HG02623 (cell line): Measurements from ENCODE around the gene EMP1.

ENCODE experiments used
- ATAC-seq: cut with Tn5 transposase; IDR thresholded peaks from one replicate; pipeline ENCODE4 v1.9.1; 2021; ENCODE audit warnings: moderate library complexity; ENCODE audit not compliant: unreplicated experiment

EMP1 gene

DNA sequence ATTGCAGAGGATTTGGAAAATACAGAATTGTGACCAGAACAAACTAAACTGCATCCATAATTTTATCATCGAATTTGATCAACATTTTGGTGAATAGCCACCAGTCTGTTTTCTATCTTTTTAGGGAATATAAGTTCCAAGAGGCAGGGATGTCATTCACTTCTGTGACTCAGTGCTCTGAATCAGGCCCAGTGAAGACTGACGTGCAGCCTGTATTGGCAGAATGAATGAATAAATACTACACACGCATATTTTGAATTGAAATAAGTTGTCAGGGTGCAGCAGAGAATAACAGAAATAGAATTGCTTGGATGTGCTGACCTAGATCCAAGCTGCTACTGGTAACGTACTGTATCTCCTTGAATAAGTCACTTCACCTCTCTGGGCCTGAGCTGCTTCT, 1.3 kb upstream of the EMP1 start:
- no peak for ATAC-seq

DNA sequence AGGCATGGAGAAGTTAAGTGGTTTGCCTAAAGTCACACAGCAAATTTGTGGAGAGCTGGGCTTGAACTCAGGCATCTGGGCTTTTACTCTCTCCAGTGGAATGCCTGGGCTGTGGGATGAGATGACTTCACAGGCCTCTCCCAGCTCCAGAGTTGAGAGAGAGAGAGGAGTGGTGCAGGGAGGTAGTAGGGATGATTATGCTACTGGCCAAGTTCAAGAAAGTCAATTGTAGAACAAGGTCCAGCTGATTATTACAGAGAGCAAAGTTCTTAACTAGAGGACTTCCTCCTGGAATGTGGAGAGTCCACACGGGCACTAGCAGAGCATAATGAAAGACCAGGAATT, 769 bp upstream of the EMP1 start:
- no peak for ATAC-seq

DNA sequence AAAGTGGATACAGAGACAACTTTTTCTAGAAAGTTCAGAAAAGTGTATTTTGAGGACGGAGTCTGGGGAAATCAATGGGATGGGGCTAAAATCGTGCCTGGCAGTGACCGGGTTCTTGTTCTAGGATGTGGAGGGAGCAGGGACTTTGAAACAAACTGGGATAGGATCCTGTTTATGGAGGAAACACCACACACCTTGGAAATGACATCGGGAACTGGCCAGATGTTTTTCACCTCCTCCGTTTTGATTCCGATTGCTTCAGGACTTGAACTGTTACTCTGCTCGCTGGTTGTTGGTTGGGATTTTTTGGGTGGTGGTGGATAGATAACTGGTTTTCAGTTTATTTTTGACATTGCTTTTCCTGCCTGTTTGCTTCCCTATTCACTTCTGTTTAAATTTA, 506 bp downstream of the EMP1 start:
- ATAC-seq: no peak

DNA sequence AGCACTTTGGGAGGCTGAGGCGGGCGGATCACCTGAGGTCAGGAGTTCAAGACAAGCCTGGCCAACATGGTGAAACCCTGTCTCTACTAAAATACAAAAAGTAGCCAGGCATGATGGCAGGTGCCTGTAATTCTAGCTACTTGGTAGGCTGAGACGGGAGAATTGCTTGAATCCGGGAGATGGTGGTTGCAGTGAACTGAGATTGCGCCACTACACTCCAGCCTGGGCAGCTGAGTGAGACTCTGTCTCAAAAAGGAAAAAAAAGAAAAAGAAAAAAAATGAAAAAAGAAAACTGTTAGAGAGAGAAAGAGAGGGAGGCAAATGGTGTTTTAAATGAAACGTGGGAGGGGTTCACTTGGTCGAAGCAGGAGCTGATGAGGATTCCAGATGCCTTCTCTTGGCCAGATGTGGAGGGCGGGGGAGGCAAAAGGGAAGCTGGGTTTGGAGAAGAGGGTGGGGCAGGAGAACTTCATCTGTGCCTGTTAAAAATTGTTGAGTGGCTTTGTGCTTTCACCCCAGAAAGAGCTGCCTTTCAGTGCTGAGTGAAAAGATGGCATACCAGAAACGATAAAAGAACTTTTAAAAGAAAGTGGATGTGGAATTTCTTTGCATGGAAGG, 1.1 kb downstream of the EMP1 start:
- ATAC-seq: no peak

DNA sequence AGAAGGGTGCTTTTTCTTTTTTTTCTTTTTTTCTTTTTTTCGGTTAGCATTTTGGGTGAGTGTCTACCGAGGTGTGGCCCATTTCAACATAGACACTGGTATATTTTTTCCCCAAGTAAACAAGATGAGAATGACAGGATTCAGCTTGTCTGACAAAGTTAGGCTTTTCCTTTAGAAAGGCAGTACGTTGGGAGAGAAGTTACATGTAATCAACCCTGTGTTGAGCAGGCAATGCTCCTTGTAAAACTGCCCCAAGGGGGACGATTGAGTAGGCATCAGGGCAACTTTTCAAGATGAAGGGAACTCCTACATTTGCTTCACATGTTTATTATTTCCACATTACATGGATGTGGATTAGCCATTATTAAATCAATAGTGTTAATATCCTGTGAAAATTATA, 1.7 kb downstream of the EMP1 start:
- no peak for ATAC-seq

DNA sequence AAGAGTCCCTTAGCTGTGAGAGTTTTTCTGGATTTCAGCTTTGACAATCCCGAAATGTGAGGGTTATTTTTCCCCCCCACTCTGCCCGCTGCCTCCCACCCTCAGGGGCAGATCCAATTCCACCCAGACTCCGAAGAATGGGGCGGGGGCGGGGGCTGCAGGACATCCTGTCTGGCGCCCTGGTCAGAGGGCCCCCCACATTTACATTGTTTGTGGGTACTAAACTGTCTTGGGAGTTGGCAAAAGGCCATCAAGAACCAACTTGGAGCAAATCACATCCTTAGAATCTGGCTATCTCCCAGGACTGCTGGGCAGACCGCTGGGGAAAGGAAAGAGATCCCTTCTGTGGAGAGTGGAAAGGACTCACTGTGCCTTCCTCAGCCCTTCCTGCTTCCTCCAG, 2.4 kb downstream of the EMP1 start:
- ATAC-seq: no peak

DNA sequence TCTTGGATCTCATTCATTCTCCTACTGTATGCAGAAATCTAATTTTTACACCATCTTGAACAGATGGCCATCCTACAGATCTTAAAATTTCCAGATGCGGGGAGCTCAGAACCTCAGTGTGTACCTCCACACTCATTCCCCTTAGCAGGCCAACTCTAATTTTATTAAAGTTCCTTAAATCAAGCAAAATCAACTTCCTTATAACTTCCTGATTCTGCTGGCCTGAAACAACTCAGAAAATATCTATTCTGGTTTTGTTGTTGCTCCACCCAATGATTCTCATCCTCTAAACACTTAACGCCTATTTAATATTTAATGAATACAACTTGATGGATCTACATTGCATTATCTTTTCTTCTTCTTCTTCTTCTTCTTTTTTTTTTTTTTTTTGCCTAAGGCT, 3.1 kb downstream of the EMP1 start:
- no peak for ATAC-seq

DNA sequence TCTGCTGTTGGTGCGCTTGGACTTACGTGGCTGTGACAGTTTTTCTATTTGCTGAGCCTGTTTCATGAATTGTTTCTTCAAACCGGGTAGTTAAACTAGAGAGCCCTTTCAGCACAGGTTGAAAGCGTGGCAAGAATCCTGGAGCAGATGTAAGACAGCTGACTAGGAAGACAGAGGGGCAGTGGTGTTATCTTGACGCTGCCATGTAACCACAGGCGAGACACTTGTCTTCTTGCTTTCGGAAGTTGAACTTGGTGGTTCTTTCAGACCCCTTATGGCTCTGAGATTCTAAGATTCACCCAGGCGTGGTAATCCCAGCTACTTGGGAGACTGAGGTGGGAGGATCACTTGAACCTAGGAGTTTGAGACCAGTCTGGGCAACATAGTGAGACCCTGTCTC, 4.3 kb downstream of the EMP1 start:
- no peak for ATAC-seq

DNA sequence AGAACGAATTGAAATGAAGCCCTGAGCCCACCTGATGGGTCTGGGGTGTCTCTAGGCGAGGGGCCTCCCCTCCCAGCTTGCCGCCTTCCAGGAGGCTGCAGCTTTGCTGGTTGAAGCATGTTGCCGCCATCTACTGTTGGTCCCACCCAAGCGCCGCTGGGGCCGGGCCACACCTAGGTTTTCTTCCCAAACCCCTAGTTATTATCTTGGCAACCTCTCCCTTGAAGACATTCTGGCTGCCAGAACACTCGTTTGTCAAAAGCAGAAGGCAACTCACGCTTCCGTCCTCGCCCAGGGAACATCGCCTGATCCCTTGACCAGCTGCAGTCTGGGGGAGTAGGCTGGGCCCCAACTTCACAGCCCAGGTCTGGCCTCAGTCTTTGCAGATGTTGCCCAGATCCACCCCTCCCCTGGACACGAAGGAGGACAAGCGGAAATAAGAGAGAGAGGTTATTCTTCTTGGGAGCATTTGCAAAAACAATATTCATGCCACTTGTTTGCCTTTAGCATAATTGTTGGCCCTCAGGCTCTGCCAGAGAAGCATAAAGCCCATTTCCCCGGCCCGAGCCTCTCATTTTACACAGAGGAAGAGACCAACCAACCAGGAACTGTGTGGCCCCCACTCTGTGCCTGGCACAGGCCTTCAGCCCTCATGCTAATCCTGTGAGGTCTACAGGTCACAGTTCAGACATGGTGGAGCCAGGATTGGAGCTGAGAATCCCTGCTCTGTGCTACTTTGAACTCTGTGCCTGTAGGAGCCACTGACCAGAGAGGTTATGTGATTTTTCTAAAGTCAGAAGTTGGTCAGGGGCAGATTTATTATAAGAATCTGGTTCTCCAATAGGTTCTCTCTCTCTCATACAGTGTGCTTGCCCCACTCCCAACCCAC, 6.8 kb downstream of the EMP1 start:
- no peak for ATAC-seq

DNA sequence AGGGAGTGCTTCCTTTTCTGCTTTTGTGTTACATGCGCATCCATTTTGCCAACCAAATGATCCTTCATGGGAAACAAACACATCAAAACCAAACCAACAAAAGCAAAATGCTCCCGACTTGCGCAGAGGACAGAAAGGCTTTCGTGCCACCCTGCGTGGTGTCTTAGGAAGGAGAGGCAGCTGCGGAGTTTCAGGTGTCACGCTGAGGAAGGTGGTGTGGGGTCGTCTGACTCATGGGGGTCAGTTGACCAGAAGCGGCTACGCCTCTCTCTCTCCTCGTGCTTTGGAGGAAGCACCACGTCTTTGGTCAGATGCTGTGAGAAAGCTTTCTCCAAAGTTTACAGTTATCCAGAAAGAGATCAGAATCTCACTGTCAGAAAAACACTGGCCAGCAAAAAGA, 7.9 kb downstream of the EMP1 start:
- ATAC-seq: no peak

DNA sequence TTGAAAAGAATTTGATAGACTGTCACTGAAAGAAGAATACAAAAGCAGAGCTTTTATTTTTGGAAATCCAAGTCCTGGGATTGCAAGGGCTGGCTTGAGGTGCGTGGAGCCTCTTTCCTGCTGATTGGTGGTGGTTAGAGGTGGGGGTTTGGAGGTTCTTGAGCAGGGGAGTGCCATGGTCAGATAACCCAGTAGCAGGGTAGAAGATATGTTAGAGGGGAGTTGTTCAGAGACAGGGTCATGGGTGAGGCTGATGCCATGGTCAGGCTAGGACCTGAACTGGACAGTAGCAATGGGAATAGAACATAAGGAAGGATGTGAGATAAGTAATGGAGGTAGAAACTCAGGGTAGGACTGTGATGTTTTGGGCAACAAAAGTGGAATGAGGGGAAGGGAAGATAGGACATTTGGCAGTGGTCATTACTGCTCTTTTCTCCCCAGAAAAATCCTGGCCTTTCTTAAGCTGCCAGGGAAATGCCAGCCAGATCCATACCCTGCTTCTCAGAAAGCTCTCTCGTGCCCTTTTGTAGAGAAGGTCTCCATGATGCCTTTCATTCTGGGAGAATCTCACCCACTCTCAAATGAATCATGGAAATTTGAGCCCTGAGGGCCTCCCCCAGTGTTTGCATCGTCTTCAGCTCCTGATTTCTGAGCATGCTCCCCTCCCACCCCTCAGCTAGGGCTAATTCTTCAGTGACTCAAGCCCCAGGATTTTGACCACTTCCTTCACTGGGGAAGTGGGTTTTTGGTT, 9.5 kb downstream of the EMP1 start:
- no peak for ATAC-seq

DNA sequence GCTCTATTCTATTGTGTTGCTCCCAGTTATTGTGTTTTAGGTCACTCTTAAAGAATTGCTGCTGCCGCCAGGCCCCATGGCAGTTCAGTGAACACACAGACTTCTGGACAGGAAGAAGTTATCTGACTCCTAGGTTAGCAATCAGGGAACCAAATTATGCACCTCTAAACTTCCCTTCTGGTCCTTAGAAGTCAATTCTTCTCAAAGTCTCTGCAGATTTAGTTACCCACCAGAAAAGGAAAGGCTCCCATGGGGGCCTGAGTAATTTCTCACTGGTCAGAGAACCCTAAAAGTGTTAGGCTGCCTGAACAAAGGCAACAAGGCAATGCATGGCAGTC, 10.0 kb downstream of the EMP1 start:
- ATAC-seq: no peak

DNA sequence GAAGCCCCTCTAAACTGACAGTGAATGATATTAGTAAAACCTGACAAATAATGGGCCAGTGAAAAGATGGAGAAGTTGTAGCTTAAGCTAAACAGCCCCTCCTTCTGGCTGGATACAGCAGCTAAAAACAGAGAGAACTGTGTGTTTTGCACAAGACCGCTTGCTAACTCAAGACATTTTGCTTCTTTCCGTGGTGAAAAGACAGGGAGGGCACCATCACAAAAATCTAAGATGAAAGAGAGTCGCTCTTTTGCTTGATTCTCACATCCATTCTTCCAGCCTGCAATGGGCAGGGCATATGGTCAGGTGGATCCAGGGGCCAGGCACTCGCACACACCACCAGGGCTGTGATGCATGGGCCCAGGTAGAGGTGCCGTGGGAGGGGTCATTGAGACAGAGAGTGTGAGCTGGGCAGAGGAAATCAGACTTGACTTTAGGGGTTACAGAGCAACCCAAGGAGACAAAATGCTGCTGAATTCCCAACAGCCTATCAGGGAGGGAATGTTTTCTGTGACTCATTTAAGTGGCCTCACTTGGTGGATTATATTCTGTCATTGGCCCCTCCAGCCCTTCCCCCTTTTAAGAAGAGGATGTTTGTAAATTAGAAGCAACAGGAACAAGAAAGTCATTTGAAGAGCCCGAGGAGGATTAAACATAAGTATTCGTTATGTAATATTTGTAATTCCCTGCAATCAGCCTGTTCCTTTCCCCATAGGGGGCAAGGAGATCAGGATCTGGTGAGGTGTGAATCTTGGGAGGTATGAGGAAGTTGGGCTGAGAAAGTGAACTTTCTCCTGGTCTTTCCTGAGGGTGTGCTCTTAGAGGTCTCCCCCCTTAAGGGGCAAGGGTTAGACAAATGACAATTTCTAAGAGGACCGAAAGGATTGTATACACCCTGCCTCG, 12.3 kb downstream of the EMP1 start:
- no peak for ATAC-seq

DNA sequence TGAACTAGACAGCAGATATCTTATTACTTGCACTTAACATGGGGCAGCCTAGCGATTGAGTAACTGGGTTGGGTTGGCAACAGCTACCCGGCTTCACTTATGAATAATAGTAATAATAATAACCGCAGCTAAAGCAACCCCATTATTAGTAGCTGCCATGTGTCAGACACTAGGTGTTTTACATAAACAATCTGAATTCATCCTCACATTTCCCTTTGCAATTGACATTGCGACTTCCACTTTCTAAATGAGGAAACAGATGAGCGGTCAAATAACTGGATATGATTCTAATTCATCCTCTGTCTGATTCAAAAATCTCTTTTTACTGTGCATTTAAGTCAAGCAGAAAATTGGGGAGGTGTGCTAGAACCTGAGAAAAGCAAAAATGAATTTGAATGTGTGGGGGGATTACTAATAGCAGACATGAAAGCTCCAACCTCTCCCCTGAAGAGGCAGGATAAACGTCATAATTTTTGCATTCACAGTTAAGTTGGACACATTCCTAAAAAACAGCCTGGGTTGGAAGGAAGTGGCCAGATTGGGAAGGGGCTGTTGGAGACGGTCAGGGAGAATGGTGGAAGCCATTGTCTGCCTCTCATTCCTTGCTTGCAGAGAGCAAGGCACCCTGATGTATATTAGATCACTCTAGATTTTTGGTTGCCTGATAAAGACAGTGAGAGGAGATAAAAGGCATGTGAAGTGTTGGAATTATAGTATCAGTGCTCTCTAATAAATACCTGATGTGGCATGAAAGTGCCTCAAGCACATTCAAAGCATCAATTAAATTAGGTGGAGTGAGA, 13.1 kb downstream of the EMP1 start:
- no peak for ATAC-seq

DNA sequence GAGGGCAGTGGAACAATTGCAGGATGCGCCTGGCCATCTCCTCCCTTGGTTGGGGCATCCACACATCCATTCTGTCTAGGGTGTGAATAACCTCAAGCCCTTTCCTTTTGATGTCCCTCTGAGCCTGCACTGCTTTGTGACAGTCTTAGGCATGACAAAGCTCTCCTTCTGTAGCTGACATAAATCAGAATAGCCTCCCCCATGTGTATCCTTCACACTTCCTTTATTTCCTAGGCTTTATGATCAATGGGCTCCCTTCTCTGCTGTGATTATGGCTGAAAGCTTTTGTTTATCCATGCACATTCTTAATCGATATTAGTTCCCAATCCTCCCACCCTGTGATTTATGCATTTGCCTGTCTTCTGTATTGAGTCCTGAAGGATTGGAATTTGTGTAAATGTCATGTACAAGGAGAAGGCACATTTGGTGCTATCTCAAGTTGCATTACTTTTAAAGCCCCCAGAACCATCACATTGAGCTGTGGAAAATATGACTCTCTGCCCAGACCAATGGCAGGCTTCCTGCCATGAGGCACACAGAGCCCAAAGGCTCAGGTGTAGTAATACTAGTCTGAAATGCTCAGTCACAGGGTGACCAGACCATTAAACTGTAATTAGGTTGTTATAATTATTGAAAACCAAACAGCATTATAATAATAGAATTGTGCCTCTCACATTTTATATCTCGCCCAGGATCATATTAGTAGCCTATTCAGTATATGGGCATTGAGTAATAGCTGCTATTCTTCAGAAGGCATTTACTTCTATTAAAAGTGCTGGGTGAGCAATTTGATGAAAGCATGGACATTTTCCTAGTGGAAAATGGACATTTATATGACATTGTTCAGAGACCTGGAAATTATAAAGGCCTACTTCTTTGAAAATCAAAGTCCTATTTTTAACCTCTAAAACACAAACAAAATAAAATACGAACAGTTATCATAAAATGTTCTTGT, 14.0 kb downstream of the EMP1 start:
- no peak for ATAC-seq

DNA sequence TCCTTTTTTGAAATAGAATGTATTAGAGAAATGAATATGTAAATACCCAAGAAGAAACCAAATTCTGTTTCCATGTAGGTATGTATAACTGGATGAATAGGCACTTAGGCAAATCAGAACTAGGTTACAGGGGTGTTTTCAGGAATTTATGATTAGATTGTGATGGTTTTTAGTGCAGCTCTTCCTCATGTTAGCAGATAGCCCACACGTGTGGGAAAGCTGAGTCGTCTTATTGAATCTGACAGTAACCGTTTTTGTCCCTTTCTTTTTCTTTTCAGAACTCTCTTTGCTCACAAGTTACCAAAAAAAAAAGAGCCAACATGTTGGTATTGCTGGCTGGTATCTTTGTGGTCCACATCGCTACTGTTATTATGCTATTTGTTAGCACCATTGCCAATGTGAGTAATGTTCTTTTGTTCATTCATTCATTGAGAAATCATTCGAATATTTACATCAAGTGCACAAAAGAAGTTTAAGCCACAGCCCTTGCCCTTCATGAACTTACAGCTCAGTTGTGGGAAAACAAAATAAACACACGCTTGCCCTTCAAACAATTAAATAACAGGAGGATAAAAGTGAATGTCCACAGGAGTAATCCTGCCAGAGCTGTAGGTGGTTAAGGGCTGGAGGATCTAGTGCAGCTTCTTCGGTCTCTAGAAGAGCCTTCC, 14.8 kb downstream of the EMP1 start:
- no peak for ATAC-seq

DNA sequence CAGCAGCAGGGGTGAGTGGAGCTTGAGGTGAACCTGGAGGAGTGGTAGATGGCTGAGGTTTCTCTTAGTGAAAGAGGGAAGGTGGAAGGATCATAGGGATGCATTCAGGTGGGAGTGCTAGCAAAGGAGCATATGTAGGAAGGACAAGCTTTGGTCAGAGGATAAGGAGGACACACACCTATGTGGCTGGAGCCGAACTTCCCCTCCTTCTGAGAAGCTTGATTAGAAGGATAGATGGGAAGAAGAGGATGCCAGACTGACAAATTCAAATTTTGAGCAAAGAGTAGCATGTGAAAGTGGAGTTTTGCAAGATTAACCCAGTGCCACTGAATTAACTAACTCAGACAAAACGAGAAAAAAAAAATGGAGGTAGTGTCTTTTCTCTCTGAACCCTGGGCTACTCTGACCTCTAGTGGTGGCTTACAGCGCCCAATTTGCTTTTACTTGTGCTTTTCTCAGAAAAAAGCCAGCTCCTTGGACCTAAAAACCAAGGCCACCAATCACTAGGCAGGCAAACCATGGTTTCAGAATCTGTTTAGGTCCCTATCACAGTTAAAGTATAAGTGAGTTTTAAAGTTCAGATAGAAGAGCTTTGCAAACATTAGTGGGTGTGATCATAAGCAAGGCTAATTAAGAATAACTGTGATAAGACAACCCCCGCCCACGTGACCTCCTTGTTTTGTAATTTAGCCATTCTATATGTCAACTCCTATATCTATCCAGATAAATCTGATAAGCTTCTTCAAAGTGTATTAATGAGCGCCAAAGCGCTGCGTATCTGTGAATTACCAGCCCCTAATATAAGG, 15.5 kb downstream of the EMP1 start:
- no peak for ATAC-seq

DNA sequence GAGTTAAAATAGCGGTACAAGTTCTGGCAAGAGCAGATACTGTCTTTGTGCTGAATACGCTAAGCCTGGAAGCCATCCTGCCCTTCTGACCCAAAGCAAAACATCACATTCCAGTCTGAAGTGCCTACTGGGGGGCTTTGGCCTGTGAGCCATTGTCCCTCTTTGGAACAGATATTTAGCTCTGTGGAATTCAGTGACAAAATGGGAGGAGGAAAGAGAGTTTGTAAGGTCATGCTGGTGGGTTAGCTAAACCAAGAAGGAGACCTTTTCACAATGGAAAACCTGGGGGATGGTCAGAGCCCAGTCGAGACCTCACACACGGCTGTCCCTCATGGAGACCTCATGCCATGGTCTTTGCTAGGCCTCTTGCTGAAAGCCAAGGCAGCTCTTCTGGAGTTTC, 18.5 kb downstream of the EMP1 start:
- no peak for ATAC-seq
